ENCODE data around the gene FGFBP2.

FGFBP2 gene

GRCh38 chr4:15968551-15969300 lies 5.8 kb upstream of the FGFBP2 start:
- no peak for DNase-seq (ENCODE audit: low read depth in 2 of 2)

- DNase-seq (ENCODE audit: low read depth in 2 of 2), result no peak
Measured at GRCh38 chr4:15965325-15965724, 2.4 kb upstream of the FGFBP2 start.

DNA sequence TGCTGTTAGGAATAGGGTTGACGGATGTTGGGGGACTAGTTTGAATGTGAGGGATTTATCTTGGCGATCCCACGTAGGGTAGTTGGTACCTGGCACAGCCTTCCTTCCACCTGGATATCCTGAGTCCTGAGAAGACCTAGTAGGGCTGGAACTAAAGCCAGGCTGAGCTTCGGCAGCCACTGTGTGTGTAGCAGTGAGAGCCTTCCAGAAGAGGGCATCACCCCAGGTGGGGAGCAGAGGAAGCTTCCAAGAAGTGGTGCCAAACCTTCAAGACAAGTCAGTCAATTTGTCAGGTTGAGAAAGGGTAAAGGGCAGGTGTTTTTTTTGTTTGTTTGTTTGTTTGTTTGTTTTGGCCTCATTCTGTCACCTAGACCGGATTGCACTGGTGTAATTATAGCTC lies 1.2 kb upstream of the FGFBP2 start:
- no peak for DNase-seq (ENCODE audit: low read depth in 2 of 2)

DNA sequence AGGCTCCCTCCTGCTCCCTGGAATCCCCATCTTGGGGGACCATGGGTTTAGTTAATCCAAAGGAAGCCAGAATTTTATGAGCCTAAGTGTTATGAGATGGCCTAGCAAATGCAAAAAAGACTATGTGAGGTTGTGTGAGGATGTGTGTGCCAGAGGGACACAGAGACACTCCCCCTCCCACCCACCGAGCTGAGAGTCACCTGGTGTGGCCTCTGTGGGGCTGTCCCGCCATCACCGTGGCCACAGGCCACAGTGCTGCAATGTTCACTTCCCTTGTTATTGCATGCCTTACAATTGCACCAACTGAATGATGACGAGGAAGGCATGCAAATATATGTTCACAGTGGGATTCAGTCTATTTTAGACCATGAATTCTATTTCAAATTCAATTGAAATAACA lies 601 bp upstream of the FGFBP2 start:
- no peak for DNase-seq (ENCODE audit: low read depth in 2 of 2)

DNA sequence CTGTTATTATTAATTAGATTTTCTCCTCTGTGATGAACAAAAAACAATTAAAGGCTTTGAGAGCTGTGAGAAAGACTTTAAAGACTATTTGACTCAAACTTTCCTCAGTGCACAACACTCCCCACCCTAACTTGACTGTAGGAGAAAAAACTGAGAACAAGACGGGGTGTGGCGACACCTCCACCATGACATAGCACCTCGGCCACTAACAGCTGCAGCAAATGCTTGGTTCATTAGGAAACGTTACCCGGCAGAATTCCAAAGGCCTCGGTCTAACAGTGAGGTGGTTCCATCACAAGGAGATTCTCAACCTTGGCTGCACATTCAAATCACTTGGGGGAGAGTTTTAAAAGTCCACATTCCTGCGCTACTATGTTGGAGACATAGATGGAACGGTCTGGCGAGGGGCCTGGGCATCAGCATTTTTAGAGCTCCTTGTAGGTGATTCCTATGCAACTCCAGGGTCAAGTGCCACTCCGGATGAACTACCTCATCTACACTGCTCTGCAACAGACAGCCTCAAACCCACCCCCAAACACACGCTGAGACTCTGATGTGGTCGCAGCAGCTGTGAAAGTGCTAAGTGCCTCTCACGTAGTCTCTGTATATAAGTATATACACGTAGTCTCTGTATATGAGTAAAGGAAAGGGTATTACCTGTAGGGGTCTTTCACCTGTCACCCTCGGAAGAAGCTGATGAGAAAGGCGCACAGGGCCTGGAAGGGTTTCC lies 1.0 kb downstream of the FGFBP2 start:
- no peak for DNase-seq (ENCODE audit: low read depth in 2 of 2)

DNA sequence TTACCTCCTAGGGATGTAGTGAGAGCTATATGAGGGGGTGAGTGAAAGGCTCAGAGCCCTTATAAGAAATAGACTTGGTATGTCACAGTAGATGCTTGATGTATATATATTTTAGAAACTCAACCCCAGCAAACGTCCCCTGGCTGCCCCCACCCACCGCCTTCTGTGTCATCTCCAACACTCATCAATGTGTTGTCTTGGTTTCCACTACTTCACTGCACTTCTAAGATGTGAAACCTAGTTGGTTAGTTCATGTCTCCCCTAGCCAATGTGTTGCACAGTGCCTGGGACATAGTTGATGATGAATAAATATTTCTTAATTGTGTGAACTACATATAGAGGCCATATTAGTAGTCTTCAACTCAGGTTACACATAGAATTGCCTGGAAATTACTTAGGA lies 4.4 kb downstream of the FGFBP2 start:
- no peak for DNase-seq (ENCODE audit: low read depth in 2 of 2)

DNA sequence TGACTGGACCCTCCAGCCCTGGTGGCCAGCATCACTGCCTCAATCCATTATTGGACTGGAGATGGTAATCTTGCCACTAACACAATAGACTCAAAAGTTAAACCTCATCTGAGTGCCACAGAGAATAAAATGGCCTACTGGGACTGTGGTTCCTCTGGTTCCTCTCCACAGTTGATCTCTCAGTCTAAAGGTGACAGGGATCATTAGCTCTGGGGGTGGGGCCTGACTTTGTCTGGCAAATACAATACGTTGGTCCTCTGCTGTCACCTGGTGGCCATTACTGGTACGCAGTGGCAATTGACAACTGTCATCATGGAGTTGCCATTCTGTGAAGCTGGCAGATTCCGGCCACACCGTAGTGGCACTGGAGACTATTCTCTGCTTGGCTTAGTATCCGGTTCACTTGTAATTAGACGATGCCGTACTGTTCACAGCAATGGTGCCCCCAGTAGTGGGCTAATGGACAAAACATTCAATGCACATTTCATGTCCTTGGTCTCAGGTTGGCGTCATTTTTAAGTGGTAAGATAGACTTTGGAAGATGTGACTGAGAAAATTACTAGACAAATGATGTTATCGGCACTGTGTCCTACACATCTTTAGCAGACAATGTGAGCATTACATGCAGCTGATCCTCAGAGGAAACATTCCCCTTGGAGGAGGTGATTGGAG lies 6.7 kb downstream of the FGFBP2 start:
- DNase-seq (ENCODE audit: low read depth in 2 of 2), result peak; percentile 16

DNA sequence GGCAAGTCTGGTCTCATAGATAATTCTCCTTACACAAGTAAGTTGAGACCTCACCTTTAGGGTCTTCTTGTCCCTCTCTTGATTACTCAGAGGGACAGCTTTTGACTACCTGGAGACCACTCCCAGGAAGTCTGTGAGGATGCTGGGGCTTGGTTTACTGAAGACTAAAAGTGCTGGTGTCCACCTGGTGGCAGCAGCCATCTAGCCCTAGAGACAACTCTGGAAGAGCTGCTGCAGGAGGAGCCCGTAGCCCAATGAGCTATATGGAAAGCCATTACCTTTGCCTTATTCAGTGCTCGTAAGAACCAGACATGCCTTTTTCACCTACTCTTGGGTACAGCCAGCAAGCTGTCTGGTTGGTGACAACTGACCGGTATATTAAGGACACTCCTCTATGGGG lies 7.3 kb downstream of the FGFBP2 start:
- no peak for DNase-seq (ENCODE audit: low read depth in 2 of 2)

GRCh38 chr4:15953625-15954024 lies 9.3 kb downstream of the FGFBP2 start:
- DNase-seq (ENCODE audit: low read depth in 2 of 2), result no peak

DNA sequence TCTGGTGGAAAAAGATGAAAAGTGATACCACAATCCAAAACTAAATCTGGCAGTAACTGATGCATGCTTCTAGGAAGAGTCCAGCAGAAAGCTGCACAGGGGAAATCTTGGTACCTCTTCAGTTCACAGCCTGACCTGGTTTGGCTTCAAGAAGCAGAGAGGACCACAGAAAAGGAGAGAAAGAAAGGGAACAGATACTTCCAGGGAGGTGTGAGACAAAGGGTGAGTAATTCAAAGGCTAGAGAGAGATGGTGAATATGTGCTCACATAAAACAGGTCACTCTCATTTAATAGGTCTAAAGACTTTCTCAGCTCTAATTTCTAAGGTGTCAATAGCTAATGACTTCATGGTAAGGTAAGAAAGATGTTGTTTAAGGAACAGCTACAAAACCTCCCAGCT lies 11.2 kb downstream of the FGFBP2 start:
- no peak for DNase-seq (ENCODE audit: low read depth in 2 of 2)

DNA sequence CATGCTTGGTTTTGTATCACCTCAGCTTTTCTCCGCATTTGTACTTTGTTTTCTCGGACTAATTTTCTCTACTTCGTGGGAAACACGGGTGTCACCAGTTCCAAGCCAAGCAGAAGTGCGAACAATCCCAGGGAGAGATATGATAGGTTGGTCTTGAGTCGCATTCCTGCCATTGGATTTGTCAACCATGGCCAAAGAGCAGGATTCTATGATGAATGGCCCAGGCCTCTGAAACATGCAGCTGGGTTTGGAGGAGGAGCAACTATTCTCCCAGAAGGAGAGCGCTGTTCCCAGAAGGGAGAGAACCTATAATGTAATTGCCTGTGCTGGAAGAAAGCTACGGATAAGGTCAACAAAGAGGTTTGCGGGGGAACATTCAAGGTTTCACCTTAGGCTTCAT lies 14.1 kb downstream of the FGFBP2 start:
- DNase-seq (ENCODE audit: low read depth in 2 of 2), result no peak

GRCh38 chr4:15947684-15948083 lies 15.3 kb downstream of the FGFBP2 start:
- DNase-seq (ENCODE audit: low read depth in 2 of 2), result no peak

- no peak for DNase-seq (ENCODE audit: low read depth in 2 of 2)
Measured at GRCh38 chr4:15945516-15945915, 17.5 kb downstream of the FGFBP2 start.

DNA sequence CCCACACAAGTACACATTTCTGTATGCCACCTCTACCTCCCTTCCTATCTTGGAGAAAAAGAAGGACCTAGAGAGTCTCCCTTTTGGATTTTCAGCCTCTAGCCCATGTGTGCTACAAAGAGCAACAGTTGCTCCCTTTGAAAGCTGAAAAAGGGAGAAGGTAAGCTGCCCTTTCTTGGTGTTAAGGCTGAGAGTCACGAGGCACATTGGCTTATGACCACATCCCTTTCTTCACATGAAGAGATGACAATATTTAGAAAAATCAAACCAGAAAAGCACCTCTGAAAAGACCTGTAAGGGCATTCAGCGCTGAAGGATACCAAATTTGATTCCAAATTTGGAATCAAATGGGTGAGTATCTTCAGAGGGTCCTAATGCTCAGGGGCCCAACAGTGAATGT lies 18.1 kb downstream of the FGFBP2 start:
- no peak for DNase-seq (ENCODE audit: low read depth in 2 of 2)

- DNase-seq (ENCODE audit: low read depth in 2 of 2), result no peak
Measured at GRCh38 chr4:15942283-15942682, 20.7 kb downstream of the FGFBP2 start.

- no peak for DNase-seq (ENCODE audit: low read depth in 2 of 2)
Measured at GRCh38 chr4:15938640-15939039, 24.3 kb downstream of the FGFBP2 start, which contains the start of gene FGFBP1. TSS of gene FGFBP1 (minus strand) at chr4:15938740. CDS start at chr4:15936632, 2,108 bp downstream.

DNA sequence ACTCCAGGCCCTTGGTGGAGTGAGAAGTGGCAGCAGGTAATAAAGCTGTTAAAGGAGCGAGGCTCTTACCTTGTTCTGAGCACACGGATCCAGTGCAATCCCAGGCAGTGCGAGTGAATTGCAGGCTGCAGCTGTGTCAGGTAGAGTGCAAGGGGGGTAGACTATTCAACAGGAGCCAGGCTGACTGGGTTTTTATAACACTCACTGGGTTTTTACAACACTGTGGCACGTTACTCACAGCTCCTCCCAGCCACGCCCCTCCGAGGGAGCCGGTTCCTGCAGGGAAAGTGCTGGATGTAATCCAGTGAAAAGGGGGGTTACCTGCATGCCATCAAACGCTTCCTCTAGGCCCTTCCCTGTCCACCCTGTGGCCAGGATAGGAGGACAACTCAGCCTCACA lies 24.8 kb downstream of the FGFBP2 start:
- no peak for DNase-seq (ENCODE audit: low read depth in 2 of 2)

GRCh38 chr4:15936495-15936894 lies 26.5 kb downstream of the FGFBP2 start:
- no peak for DNase-seq (ENCODE audit: low read depth in 2 of 2)

GRCh38 chr4:15935504-15936402 lies 27.2 kb downstream of the FGFBP2 start:
- no peak for DNase-seq (ENCODE audit: low read depth in 2 of 2)

DNA sequence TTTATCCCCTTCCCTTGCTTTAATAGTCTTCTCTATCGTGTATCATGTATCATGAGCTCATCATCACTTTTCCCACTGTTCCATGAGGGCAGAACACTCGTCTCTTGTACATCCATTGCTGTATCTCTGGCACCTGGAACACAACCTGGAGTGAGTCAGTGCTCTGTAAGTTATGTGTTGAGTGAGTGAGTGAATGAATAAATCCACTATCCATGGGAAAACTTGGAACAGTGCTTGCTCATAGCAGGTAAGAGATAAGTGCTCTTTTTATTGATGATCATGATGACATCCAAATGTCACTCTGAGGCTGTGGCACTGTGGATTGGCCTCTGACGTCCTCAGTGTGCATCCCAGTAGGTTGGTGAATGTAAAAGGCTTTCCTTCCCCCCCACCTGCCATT lies 28.7 kb downstream of the FGFBP2 start:
- DNase-seq (ENCODE audit: low read depth in 2 of 2), result no peak

GRCh38 chr4:15931451-15932210 lies 31.3 kb downstream of the FGFBP2 start:
- DNase-seq (ENCODE audit: low read depth in 2 of 2), result no peak

Measured in fibroblast of skin of left quadriceps (primary cell).